Gastrocnemius medialis (tissue), 4 donors: Measurements from ENCODE around the gene SLC17A5.
A peak's percentile ranks its signal among the peaks of the same experiment; 100 is the strongest.

Experiments
- POLR2A ChIP-seq, 2 donors: fragments of 450-650 bp; IDR thresholded peaks; one replicate each; pipeline ENCODE4 v1.6.1; 2017; ENCODE audit warnings: antibody characterized with exemption in 2 of 2, mild to moderate bottlenecking in 2 of 2, moderate library complexity in 2 of 2
- TF ChIP-seq, protein P1 (sequence below), 5 experiments: fragments of 450-650 bp in 3 of 5; fragments of 200-600 bp in 2 of 5; sonication (generic) in 2 of 5; IDR thresholded peaks in 4 of 5; conservative IDR thresholded peaks in 1 of 5; 1 replicate in 4 of 5; 2 replicates in 1 of 5; pipeline ENCODE4 v1.5.1; 2016 to 2019; ENCODE audit warnings: antibody characterized with exemption in 5 of 5, mild to moderate bottlenecking in 3 of 5, moderate library complexity in 3 of 5

DNA sequence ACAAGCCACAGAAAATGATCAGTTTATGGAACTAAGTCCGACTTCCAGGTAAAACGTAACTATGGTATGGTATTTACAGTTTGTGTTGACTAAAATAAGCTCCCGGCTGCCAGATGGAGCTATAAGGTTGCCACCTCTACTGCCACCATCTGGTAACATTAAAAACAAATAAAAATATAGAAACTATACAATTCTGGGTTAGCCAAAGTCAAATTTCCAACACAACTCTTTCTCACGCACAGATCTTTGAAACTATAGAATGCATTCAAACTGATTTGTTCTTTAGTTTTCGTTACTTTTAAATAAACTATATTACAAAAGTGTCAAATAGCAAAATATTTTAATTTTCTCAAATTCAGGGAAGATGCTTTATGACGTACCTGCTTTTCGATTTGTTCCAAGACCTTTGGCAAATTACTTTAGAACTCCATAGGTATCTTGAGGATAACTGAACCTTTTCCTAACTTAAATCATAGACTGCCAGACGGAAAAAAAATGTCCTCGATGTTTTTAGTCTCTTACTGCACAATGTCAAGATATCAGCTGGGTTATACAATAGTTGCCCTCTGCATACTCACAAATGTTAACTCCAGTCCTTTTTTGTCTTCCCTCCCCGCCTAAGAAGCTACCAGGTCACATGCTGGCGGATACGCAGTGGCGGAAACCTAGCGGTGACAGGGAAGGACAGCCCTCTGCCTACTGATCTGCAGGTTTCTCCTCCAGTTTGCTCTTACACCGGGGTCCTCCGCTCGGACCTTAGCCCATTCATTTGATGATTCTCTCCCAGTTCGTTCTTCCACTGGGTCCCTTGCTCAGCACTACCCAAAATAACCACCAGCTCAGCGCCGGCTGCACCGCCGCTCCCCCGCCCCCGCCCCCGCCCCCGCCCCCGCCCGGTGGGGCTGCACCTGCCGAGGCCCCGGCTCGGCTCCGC, 888 bp downstream of the SLC17A5 start:
- TF ChIP-seq POLR2A (IDR thresholded peaks at IDR 0.05): no peak
- TF ChIP-seq, protein P1, sequence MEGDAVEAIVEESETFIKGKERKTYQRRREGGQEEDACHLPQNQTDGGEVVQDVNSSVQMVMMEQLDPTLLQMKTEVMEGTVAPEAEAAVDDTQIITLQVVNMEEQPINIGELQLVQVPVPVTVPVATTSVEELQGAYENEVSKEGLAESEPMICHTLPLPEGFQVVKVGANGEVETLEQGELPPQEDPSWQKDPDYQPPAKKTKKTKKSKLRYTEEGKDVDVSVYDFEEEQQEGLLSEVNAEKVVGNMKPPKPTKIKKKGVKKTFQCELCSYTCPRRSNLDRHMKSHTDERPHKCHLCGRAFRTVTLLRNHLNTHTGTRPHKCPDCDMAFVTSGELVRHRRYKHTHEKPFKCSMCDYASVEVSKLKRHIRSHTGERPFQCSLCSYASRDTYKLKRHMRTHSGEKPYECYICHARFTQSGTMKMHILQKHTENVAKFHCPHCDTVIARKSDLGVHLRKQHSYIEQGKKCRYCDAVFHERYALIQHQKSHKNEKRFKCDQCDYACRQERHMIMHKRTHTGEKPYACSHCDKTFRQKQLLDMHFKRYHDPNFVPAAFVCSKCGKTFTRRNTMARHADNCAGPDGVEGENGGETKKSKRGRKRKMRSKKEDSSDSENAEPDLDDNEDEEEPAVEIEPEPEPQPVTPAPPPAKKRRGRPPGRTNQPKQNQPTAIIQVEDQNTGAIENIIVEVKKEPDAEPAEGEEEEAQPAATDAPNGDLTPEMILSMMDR (IDR thresholded peaks at IDR 0.05 in 4 of 5, conservative IDR thresholded peaks at IDR 0.05 in 1 of 5): peak in 3 of 5 experiments; percentile 7 to 52 (median 47)
